Measurements from ENCODE around the gene SPNS3.

SPNS3 gene

GRCh38 chr17:4531988-4532736 is 98.4 kb downstream of the SPNS3 start:
- DNase-seq = no peak

GRCh38 chr17:4532860-4533522 is 99.3 kb downstream of the SPNS3 start:
- DNase-seq = no peak

GRCh38 chr17:4533523-4534504 is 100.1 kb downstream of the SPNS3 start:
- DNase-seq = no peak

- DNase-seq = no peak
Observed at GRCh38 chr17:4534515-4534914, 100.8 kb downstream of the SPNS3 start.

DNA sequence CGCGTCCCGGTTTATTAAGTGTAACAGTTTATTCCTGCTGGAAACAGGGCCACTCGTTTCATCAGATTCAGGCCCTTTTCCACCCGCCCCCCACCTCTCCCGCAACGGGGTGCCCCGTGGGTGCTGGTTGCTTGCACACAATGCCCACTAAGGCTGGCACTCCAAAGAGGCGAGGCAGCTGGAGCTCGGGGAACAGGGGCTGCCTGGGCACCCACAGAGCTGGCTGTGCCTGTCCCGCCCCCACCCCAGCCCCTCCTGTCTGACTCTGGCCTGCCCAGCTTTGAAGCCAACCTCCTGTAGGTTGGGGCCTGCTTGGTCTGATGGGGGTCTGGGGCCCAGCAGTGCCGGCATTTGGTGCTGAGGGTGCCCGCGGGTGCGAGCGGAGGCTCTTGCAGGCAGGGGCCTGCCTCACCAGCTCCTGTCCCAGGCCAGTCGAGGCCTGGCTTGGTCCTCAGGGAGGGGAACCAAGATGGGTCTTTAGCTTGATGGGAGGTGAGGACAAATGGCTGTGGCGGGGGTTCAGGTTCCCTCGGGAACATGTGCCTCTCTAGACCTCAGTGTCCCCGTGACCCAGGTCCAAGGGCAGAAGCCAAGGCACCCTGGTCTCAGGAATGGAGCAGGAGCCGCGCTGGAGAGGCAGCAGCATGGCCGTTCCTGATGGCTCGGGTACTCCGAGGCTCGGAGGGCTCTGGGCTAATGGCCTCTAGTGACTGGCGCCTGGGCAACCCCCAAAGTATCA is 101.4 kb downstream of the SPNS3 start:
- no peak for DNase-seq

- DNase-seq = no peak
Observed at GRCh38 chr17:4535667-4536258, 102.0 kb downstream of the SPNS3 start.

DNA sequence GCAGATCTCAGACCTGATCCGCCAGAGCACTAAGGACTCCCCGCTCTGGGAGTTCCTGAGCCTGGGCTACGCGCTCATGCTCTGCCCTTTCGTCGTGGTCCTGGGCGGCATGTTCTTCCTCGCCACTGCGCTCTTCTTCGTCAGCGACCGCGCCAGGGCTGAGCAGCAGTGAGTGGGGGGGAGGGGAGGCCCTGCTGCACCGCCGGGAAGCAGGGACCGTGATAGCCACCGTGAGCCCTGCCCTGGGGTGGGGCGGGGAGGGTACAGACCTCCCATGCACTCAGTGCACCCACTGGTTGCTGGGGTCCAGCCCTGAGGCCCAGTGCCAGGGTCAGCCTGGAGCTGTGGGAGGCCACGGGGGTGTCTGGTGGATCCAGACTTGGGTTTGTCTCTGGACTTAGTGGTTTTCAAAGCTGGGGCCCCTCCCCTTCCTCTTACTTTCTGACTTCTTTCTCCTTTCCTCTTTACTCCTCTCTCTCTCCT is 102.6 kb downstream of the SPNS3 start:
- DNase-seq = peak; percentile 16

DNA sequence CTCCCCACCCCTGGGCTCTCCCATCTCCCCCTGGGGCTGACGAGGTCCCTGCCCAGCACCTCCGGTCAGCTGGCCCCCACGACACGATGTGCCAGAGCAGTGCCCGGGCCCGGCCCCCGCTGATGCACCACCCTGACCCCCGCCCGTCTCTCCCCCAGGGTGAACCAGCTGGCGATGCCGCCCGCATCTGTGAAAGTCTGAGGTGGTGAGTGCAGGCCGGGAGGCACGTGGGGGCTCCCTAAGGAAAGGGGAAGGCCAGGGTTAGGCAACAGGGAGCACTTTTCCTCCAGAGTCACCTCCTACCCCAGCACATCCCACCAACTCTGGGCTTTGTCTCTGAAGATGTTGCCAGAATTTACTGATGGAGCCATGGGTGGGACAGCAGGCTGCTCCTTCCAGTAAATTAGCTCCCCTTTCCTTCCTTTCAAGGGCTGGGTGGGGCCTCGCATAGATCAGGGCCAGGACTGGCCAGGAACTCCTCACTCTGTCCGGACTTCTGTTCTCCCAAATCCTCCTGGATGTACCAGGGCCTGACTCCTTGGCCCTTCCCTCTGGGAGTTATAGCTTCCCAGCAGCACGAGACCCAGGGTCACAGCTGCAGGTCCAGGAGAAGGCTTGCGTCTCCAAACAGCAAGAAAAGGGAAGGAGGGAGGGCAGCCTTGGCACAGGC is 103.1 kb downstream of the SPNS3 start:
- DNase-seq = peak; percentile 10
